ENCODE measurements around the gene IL26. TPM values are rescaled to one million over a fixed set of nuclear protein-coding genes. Genes with fewer than 3 reads are reported as not detected.

Gene IL26
- total RNA-seq, 4 donors from 2014 or later, result not detected

GRCh38 chr12:68199127-68199526, 26.5 kb downstream of the IL26 start:
- H3K27ac ChIP-seq, result no peak overlapping the region
- no peak overlapping the region for H3K4me3 ChIP-seq
- TF ChIP-seq CTCF (IDR thresholded peaks at IDR 0.05) (no peak), POLR2A (IDR thresholded peaks at IDR 0.05) (no peak)
- DNase-seq, result no peak
- no peaks in the 10 kb centered on the region for H3K9me3 ChIP-seq
- H3K36me3 ChIP-seq, result no peaks in the 10 kb centered on the region
- no peaks in the 10 kb centered on the region for H3K4me1 ChIP-seq
- no peaks in the 10 kb centered on the region for H3K27me3 ChIP-seq

- DNase-seq, result no peak
- no peak overlapping the region for H3K27ac ChIP-seq
- no peaks in the 10 kb centered on the region for H3K36me3 ChIP-seq
- no peaks in the 10 kb centered on the region for H3K4me1 ChIP-seq
- H3K9me3 ChIP-seq, result no peaks in the 10 kb centered on the region
- H3K27me3 ChIP-seq, result no peaks in the 10 kb centered on the region
- TF ChIP-seq CTCF (IDR thresholded peaks at IDR 0.05) (no peak), POLR2A (IDR thresholded peaks at IDR 0.05) (no peak)
- no peak overlapping the region for H3K4me3 ChIP-seq
These were observed 27.0 kb downstream of the IL26 start for GRCh38 chr12:68198507-68199086.

- H3K4me1 ChIP-seq, result no peaks in the 10 kb centered on the region
- H3K9me3 ChIP-seq, result no peaks in the 10 kb centered on the region
- TF ChIP-seq CTCF (IDR thresholded peaks at IDR 0.05) (no peak), POLR2A (IDR thresholded peaks at IDR 0.05) (no peak)
- H3K27me3 ChIP-seq, result no peaks in the 10 kb centered on the region
- DNase-seq, result no peak
- H3K36me3 ChIP-seq, result no peaks in the 10 kb centered on the region
- H3K27ac ChIP-seq, result no peak overlapping the region
- H3K4me3 ChIP-seq, result no peak overlapping the region
These were observed 35.3 kb downstream of the IL26 start for GRCh38 chr12:68190301-68190700.

GRCh38 chr12:68189821-68190242, 35.8 kb downstream of the IL26 start:
- DNase-seq, result no peak
- TF ChIP-seq POLR2A (IDR thresholded peaks at IDR 0.05) (no peak), CTCF (IDR thresholded peaks at IDR 0.05) (no peak)
- Histone ChIP-seq H3K27ac (no peak overlapping the region), H3K4me3 (no peak overlapping the region), H3K9me3 (no peaks in the 10 kb centered on the region), H3K27me3 (no peaks in the 10 kb centered on the region), H3K36me3 (no peaks in the 10 kb centered on the region), H3K4me1 (no peaks in the 10 kb centered on the region)

- no peaks in the 10 kb centered on the region for H3K9me3 ChIP-seq
- TF ChIP-seq CTCF (IDR thresholded peaks at IDR 0.05) (no peak), POLR2A (IDR thresholded peaks at IDR 0.05) (no peak)
These were observed 40.0 kb downstream of the IL26 start for GRCh38 chr12:68185598-68185997.

More at GRCh38 chr12:68185598-68185997, 40.0 kb downstream of the IL26 start:
- Histone ChIP-seq H3K4me3 (no peak overlapping the region), H3K4me1 (no peaks in the 10 kb centered on the region), H3K36me3 (no peaks in the 10 kb centered on the region), H3K27me3 (no peaks in the 10 kb centered on the region), H3K27ac (no peak overlapping the region)
- DNase-seq, result no peak
